GM12878 (cell line): Measurements from ENCODE around the gene TBCD.

Experiments used
- CTCF ChIP-seq, 3 experiments: IDR thresholded peaks in 2 of 3; conservative IDR thresholded peaks in 1 of 3; 2 replicates each; pipeline ENCODE4 v1.5.1; 2011; ENCODE audit warnings: low read depth in 3 of 3, low read length in 3 of 3, mild to moderate bottlenecking in 3 of 3, control low read depth in 2 of 3, moderate library complexity in 2 of 3, inconsistent platforms in 1 of 3, mixed read lengths in 1 of 3; ENCODE audit not compliant: control insufficient read depth in 2 of 3, insufficient read depth in 1 of 3; ENCODE audit errors: extremely low read depth in 1 of 3
- ETV6 ChIP-seq, 2 experiments: fragments of 450-650 bp in 1 of 2; IDR thresholded peaks in 1 of 2; conservative IDR thresholded peaks in 1 of 2; 2 replicates each; pipeline ENCODE4 v1.6.1; 2014; ENCODE audit warnings: antibody characterized with exemption in 1 of 2, borderline replicate concordance in 1 of 2, low read depth in 1 of 2, mild to moderate bottlenecking in 1 of 2, moderate library complexity in 1 of 2
- EZH2 ChIP-seq: IDR thresholded peaks from 2 replicates; pipeline ENCODE4 v1.6.1; 2012; ENCODE audit warnings: low read depth, mild to moderate bottlenecking, control low read depth, inconsistent platforms, low read length, borderline replicate concordance; ENCODE audit not compliant: control insufficient read depth
- NR2C2 ChIP-seq: IDR thresholded peaks from 2 replicates; pipeline ENCODE4 v1.6.1; 2011; ENCODE audit warnings: borderline replicate concordance, low read depth; ENCODE audit not compliant: control insufficient read depth, insufficient read length
- POLR2A ChIP-seq: IDR thresholded peaks from 2 replicates; pipeline ENCODE4 v1.6.1; 2011; ENCODE audit warnings: low read depth, mild to moderate bottlenecking, low read length
- SREBF2 ChIP-seq: IDR thresholded peaks from 2 replicates; pipeline ENCODE4 v1.6.1; 2012; ENCODE audit warnings: mild to moderate bottlenecking, low read length

GRCh38 chr17:82985973-82986372 lies 234.1 kb downstream of the TBCD start:
- TF ChIP-seq POLR2A (no peak), EZH2 (no peak), CTCF (IDR thresholded peaks at IDR 0.05 in 2 of 3, conservative IDR thresholded peaks at IDR 0.05 in 1 of 3; ENCODE audit: control insufficient read depth in 2 of 3, extremely low read depth in 1 of 3, insufficient read depth in 1 of 3, low read depth in 3 of 3, low read length in 3 of 3) (no peak), ETV6 (conservative IDR thresholded peaks at IDR 0.05 in 1 of 2, IDR thresholded peaks at IDR 0.05 in 1 of 2; ENCODE audit: borderline replicate concordance in 1 of 2, low read depth in 1 of 2) (no peak), SREBF2 (no peak), NR2C2 (no peak)
